PC-3 (cell line): Measurements from ENCODE around the gene MAP2K5.

Experiments
- EZH2phosphoT487 ChIP-seq: fragments of 300-600 bp; sonication (generic); IDR thresholded peaks from 2 replicates; pipeline ENCODE4 v1.6.1; 2018; ENCODE audit warnings: mild to moderate bottlenecking, antibody characterized with exemption, low read length, borderline replicate concordance
- TF ChIP-seq, protein P1 (sequence below): fragments of 300-600 bp; sonication (generic); conservative IDR thresholded peaks from 2 replicates; pipeline ENCODE4 v1.5.1; 2017; ENCODE audit warnings: antibody characterized with exemption, low read depth, mild to moderate bottlenecking, low read length

DNA sequence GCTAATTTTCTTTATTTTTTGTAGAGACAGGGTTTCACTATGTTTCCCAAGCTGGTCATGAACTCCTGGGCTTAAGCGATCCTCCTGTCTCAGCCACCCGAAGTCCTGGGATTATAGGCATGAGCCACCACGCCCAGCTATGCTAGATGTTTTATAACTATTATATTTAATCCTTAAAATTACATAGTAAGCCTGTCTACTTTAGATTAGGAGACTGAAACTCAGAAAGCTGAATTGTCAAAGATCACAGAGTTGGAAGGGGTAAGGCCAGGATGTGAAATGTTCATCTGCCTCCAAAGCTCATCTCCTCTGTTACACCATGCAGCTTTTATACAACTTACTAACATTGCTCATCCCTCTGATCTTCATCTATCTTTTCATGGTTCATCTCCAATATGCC is 89.8 kb downstream of the MAP2K5 start:
- TF ChIP-seq, protein P1, sequence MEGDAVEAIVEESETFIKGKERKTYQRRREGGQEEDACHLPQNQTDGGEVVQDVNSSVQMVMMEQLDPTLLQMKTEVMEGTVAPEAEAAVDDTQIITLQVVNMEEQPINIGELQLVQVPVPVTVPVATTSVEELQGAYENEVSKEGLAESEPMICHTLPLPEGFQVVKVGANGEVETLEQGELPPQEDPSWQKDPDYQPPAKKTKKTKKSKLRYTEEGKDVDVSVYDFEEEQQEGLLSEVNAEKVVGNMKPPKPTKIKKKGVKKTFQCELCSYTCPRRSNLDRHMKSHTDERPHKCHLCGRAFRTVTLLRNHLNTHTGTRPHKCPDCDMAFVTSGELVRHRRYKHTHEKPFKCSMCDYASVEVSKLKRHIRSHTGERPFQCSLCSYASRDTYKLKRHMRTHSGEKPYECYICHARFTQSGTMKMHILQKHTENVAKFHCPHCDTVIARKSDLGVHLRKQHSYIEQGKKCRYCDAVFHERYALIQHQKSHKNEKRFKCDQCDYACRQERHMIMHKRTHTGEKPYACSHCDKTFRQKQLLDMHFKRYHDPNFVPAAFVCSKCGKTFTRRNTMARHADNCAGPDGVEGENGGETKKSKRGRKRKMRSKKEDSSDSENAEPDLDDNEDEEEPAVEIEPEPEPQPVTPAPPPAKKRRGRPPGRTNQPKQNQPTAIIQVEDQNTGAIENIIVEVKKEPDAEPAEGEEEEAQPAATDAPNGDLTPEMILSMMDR = no peak
- no peak for TF ChIP-seq EZH2phosphoT487
